ENCODE results near the gene FBXO44. TPM values are rescaled to one million over a fixed set of nuclear protein-coding genes. Genes with fewer than 3 reads are reported as not detected.
"Not testable (repeated sequence)": the region's sequence is repeated elsewhere in the genome, so short reads cannot be mapped to it uniquely, and the experiment has no call there.

Gene FBXO44
- total RNA-seq, 1 experiment from 2014 or later: 19.3 TPM

GRCh38 chr1:11640944-11641343 is 13.7 kb upstream of the FBXO44 start:
- DNase-seq (ENCODE audit: low spot score): no peak
- Histone ChIP-seq H3K36me3 (ENCODE audit: insufficient read depth, low read length, poor library complexity, severe bottlenecking) (no peaks in the 10 kb centered on the region), H3K4me1 (ENCODE audit: insufficient read depth, low read length, poor library complexity, severe bottlenecking) (no peaks in the 10 kb centered on the region), H3K27ac (ENCODE audit: low read depth, low read length, poor library complexity, severe bottlenecking) (no peak overlapping the region), H3K9me3 (ENCODE audit: low read depth, low read length, poor library complexity, severe bottlenecking) (no peaks in the 10 kb centered on the region), H3K4me3 (ENCODE audit: low read depth, low read length, poor library complexity, severe bottlenecking) (no peak overlapping the region), H3K27me3 (replicated peaks; ENCODE audit: insufficient read depth, low read depth, low read length, poor library complexity) (peaks cover 41% of the 10 kb centered on the region)
- no TSS peak for BruUV-seq (replicated peaks)
- ChIA-PET CTCF (interaction anchor here (0.5 to 0.9 kb wide), 2 partner anchors 399 to 1101 kb away, joined by 3 to 5 read pairs; no protein-coding TSS in a partner anchor), POLR2A (ENCODE audit: low non-redundant PET) (no interaction called here)
- TF ChIP-seq CTCF (conservative IDR thresholded peaks at IDR 0.05; ENCODE audit: low read depth, low read length) (no peak), EZH2 (IDR thresholded peaks at IDR 0.05; ENCODE audit: borderline replicate concordance, low read depth, low read length, poor library complexity, severe bottlenecking) (no peak)
- intact Hi-C loops (cut with micrococcal nuclease; ENCODE audit: unreplicated experiment): loop anchor here (5.0 kb wide), 1 partner anchor 324 kb away; no protein-coding TSS in a partner anchor

- POLR2A ChIA-PET (ENCODE audit: low non-redundant PET): interaction anchor here (0.6 kb wide), 1 partner anchor 199 kb away, joined by 4 read pairs; no protein-coding TSS in a partner anchor
- Histone ChIP-seq H3K36me3 (ENCODE audit: insufficient read depth, low read length, poor library complexity, severe bottlenecking) (no peaks in the 10 kb centered on the region), H3K4me3 (ENCODE audit: low read depth, low read length, poor library complexity, severe bottlenecking) (no peak overlapping the region), H3K4me1 (ENCODE audit: insufficient read depth, low read length, poor library complexity, severe bottlenecking) (no peaks in the 10 kb centered on the region), H3K27me3 (replicated peaks; ENCODE audit: insufficient read depth, low read depth, low read length, poor library complexity) (peaks cover 38% of the 10 kb centered on the region), H3K27ac (ENCODE audit: low read depth, low read length, poor library complexity, severe bottlenecking) (no peak overlapping the region), H3K9me3 (ENCODE audit: low read depth, low read length, poor library complexity, severe bottlenecking) (no peaks in the 10 kb centered on the region)
- intact Hi-C loops (cut with micrococcal nuclease; ENCODE audit: unreplicated experiment): loop anchor here (1.0 to 5.0 kb wide), 5 partner anchors 163 to 605 kb away; partner anchors contain the start of gene DISP3
- TF ChIP-seq CTCF (conservative IDR thresholded peaks at IDR 0.05; ENCODE audit: low read depth, low read length) (no peak), EZH2 (IDR thresholded peaks at IDR 0.05; ENCODE audit: borderline replicate concordance, low read depth, low read length, poor library complexity, severe bottlenecking) (no peak)
- CTCF ChIA-PET: interaction anchor here (0.5 to 1.8 kb wide), 3 partner anchors 87 to 400 kb away, joined by 4 to 14 read pairs (median 5); no protein-coding TSS in a partner anchor
- no TSS peak for BruUV-seq (replicated peaks)
- no peak for DNase-seq (ENCODE audit: low spot score)
Measured at GRCh38 chr1:11641776-11642305, 12.8 kb upstream of the FBXO44 start.

- peaks cover 31% of the 10 kb centered on the region for H3K27me3 ChIP-seq (replicated peaks; ENCODE audit: insufficient read depth, low read depth, low read length, poor library complexity)
- H3K4me1 ChIP-seq (ENCODE audit: insufficient read depth, low read length, poor library complexity, severe bottlenecking); H3K4me3 ChIP-seq (ENCODE audit: low read depth, low read length, poor library complexity, severe bottlenecking); H3K36me3 ChIP-seq (ENCODE audit: insufficient read depth, low read length, poor library complexity, severe bottlenecking); H3K9me3 ChIP-seq (ENCODE audit: low read depth, low read length, poor library complexity, severe bottlenecking); BruUV-seq (replicated peaks); H3K27ac ChIP-seq (ENCODE audit: low read depth, low read length, poor library complexity, severe bottlenecking); POLR2A ChIA-PET (ENCODE audit: low non-redundant PET): not testable (repeated sequence)
- TF ChIP-seq CTCF (conservative IDR thresholded peaks at IDR 0.05; ENCODE audit: low read depth, low read length): peak; percentile 90
- DNase-seq (ENCODE audit: low spot score): peak; percentile 78
- CTCF ChIA-PET: interaction anchor here (0.7 to 1.8 kb wide), 2 partner anchors 401 to 611 kb away, joined by 3 to 14 read pairs; no protein-coding TSS in a partner anchor
- intact Hi-C loops (cut with micrococcal nuclease; ENCODE audit: unreplicated experiment): loop anchor here (1.0 to 5.0 kb wide), 5 partner anchors 164 to 605 kb away; partner anchors contain the start of gene DISP3
Measured at GRCh38 chr1:11642418-11643017, 12.2 kb upstream of the FBXO44 start.
